ENCODE data around the gene ABCA12.

GRCh38 chr2:215171151-215171550 is 32.7 kb upstream of the ABCA12 start:
- TF ChIP-seq EZH2phosphoT487 (IDR thresholded peaks at IDR 0.05; ENCODE audit: borderline replicate concordance) (no peak), SP1 (IDR thresholded peaks at IDR 0.05; ENCODE audit: low read depth) (no peak), CTCF (IDR thresholded peaks at IDR 0.05 in 2 of 3, conservative IDR thresholded peaks at IDR 0.05 in 1 of 3; ENCODE audit: borderline replicate concordance in 1 of 3, insufficient read depth in 1 of 3, low read depth in 2 of 3, low read length in 2 of 3) (no peak), EZH2 (IDR thresholded peaks at IDR 0.05) (no peak), CBX3 (IDR thresholded peaks at IDR 0.05; ENCODE audit: low read depth) (no peak), POLR2A (IDR thresholded peaks at IDR 0.05; ENCODE audit: borderline replicate concordance, extremely low read depth, insufficient read depth, insufficient read length) (no peak), YY1 (IDR thresholded peaks at IDR 0.05; ENCODE audit: extremely low read depth, insufficient replicate concordance, low read depth, low read length) (no peak), POLR2AphosphoS5 (IDR thresholded peaks at IDR 0.05; ENCODE audit: low read depth, low read length) (no peak), MAX (IDR thresholded peaks at IDR 0.05) (no peak), CEBPB (IDR thresholded peaks at IDR 0.05; ENCODE audit: low read depth) (no peak), SRF (IDR thresholded peaks at IDR 0.05; ENCODE audit: low read depth) (no peak), ZNF274 (IDR thresholded peaks at IDR 0.05; ENCODE audit: low read depth, low read length) (no peak), TCF7L2 (IDR thresholded peaks at IDR 0.05; ENCODE audit: borderline replicate concordance, extremely low read depth, insufficient read depth, insufficient read length) (no peak)
- TF ChIP-seq, protein P1, sequence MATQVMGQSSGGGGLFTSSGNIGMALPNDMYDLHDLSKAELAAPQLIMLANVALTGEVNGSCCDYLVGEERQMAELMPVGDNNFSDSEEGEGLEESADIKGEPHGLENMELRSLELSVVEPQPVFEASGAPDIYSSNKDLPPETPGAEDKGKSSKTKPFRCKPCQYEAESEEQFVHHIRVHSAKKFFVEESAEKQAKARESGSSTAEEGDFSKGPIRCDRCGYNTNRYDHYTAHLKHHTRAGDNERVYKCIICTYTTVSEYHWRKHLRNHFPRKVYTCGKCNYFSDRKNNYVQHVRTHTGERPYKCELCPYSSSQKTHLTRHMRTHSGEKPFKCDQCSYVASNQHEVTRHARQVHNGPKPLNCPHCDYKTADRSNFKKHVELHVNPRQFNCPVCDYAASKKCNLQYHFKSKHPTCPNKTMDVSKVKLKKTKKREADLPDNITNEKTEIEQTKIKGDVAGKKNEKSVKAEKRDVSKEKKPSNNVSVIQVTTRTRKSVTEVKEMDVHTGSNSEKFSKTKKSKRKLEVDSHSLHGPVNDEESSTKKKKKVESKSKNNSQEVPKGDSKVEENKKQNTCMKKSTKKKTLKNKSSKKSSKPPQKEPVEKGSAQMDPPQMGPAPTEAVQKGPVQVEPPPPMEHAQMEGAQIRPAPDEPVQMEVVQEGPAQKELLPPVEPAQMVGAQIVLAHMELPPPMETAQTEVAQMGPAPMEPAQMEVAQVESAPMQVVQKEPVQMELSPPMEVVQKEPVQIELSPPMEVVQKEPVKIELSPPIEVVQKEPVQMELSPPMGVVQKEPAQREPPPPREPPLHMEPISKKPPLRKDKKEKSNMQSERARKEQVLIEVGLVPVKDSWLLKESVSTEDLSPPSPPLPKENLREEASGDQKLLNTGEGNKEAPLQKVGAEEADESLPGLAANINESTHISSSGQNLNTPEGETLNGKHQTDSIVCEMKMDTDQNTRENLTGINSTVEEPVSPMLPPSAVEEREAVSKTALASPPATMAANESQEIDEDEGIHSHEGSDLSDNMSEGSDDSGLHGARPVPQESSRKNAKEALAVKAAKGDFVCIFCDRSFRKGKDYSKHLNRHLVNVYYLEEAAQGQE (IDR thresholded peaks at IDR 0.05; ENCODE audit: low read depth) = no peak

Data from HCT116 (cell line).